GM04504 (cell line): ENCODE results near the gene CCDC185.

Experiments used
- DNase-seq: peaks from one replicate; pipeline ENCODE4 v3.0.0-alpha.2; 2012; ENCODE audit warnings: low read depth

The CCDC185 gene

DNA sequence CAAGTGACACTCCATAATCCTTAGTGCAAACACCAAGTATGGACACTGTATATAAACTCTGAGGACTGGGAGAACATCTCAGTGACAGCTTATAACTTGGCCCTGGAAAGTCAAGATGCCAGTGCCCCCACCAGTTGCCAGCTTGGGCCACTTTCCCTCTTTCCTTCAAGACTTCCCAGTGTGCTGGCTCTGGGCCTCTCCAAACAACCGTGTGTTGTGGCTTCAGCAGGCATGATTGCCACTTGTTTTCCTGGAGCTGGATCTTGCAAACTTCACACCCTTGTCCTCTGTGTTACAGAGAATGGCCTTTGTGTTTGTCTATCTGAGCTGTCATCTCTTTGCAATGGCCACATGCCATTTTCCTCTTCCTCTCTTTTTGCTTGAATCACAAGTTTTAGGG is 37.0 kb downstream of the CCDC185 start:
- no peak for DNase-seq

DNA sequence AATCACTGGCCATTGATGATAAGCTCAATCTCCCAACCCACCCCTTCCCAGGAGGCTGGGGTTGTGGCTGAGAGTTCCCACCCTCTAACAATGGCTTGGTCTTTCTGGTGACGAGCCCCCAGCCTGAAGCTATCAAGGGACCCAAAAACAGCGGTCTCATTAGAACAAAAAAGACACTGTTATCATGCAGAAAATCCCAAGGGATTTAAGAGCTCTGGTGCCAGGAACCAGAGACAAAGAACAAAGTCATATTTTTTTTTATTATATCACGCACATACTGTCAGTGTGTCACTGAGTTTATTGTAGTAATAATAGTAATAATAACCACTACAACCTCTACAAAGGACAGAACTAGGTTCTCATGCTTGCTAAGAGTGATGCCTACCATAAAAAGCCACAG is 43.9 kb downstream of the CCDC185 start:
- DNase-seq, result no peak

DNA sequence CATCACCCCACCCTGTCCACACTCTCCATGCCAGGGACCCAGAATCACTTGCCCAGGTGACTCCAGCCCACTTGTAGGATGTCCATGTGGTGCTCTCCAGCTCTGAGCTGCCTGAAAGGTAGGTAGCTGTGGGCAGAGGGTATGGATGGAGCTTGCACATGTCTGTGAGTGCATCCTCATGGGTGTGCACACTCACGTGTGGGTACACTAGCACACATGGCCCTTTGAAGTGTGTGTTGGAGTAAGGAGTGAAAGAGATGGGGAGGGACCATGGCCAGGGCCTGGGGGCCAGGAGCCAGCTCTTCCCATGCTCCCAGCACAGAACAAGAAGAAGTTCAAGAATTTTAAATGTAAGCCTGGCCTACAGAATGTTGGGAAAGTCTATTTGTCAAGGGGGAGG is 50.2 kb downstream of the CCDC185 start:
- no peak for DNase-seq

DNA sequence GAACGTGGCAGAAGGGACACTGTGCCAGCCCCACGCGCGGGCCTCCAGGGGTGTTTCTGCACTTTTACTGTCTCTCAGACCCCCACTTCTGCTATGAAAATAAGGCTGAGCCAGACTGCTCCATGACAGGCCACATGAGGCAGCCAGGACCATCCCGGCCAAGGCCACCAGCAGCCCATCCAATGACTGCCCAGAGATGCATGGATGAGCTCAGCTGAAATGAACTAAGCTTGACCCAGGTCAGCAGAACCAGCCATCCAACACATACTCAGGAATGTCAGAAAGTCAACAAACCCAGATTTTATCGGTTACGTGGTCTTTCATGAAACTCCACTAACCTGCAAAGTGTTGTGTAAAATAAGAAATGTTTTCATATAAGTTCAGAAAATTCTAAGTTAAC is 51.2 kb downstream of the CCDC185 start:
- DNase-seq, result no peak
